GM18526 (cell line): ENCODE measurements around the gene PRIMA1.

Experiments used
- POLR2A ChIP-seq: IDR thresholded peaks from 3 replicates; pipeline ENCODE4 v1.6.1; 2011; ENCODE audit not compliant: insufficient read length; ENCODE audit errors: extremely low read depth

Gene PRIMA1

GRCh38 chr14:93744876-93745275 is 43.4 kb downstream of the PRIMA1 start:
- no peak for TF ChIP-seq POLR2A

GRCh38 chr14:93744176-93744575 is 44.1 kb downstream of the PRIMA1 start:
- no peak for TF ChIP-seq POLR2A

- no peak for TF ChIP-seq POLR2A
Observed at GRCh38 chr14:93743270-93744060, 44.8 kb downstream of the PRIMA1 start.

- no peak for TF ChIP-seq POLR2A
Observed at GRCh38 chr14:93742761-93743160, 45.5 kb downstream of the PRIMA1 start.

DNA sequence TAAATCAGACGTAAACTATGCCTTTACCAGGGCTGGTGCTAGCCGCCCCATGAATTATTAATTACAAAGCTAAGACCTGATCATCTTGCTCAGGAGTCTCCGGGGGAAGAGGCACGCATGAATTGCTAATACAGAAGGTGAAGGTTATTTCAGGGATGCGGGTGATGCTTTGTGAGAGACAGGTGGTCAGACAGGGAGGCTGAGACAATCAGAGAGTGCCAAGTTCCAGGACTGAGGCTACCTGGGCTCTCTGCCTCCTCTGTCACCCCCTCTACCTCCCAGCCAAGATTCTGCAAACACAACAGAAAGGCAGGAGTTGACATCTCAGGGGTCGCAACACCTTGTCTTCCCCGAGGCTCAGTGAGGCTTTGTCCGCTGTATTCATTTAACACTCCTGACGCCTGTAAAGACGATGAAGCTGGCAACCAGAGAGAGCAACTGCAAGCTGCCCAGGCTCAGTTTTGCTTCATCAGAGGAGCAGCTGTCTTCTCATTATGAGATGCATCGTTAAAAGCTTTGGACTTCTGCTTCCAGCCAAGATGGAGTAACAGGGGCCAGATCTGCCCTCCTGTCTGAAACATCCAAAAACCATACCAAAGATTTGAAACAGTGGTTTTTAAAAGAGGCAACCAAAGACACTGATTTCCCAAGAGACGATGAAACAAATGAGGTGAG is 46.6 kb downstream of the PRIMA1 start:
- TF ChIP-seq POLR2A, result no peak

DNA sequence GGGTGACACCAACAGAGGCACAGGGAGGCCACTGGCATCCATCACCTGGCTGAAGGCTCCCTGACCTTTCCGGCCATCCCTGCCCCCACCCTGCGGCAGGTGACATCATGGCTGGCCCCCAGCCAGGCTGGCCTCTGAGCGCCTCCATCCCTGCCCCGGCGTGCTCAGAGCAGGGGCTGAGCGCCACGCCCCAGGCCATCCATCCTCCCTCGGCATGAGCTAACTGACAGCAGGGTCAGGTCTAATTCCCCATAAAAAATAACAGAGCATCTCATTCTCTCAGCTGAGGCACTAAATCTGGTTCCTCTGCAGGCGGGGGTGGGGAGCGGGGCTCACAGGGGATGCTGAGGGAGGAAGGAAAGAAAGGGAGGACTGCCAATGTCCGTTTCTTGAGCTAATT is 50.7 kb downstream of the PRIMA1 start:
- TF ChIP-seq POLR2A, result no peak

DNA sequence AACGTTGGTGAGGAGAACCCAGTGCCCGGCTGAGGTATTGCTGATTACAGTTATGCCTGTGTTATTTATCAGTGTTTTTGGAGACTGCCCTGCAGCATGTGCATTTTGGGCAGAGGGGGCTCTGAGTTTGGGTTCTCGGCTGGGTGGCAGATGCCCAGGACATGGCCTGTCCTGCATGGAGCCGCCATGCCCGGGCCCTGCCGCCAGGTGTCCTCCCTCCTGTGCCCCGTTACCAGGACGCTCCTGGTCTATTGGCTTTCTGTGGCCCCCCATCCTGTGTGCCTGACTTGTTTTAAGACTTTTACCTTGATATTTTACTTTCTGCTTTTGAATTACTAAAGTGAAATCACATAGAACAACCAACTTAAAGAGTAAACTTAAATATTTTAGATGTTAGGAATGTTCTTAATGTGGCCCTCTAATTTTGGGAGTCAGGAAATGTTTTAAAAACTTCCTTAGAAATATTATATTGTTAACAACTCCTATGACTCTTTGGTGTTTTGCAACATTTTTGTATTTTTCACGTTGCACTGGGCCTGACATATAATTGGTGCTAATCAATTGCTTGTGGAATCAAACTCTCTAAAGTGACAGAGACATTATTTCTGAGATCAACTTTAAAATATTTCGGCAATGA is 51.8 kb downstream of the PRIMA1 start:
- no peak for TF ChIP-seq POLR2A

DNA sequence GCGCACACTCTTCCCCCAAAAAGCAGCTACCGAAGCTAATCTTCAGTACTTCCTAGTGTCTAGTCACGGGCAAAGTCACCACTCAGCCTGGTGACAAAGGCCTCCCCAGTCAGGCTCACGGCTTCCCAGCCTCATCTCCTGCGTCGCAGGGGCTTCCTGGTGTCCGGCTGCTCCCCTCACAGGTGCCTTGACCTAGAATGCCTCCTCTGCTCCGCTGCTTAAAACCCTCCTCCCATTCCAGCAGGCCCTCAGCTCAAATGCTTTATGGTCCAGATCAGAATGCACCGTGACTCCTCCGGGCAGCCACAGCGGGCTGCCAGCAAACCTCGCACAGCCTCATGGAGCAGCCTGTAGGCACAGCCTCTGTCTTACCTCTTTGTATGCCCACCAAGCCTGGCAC is 53.1 kb downstream of the PRIMA1 start:
- TF ChIP-seq POLR2A, result no peak

GRCh38 chr14:93734086-93734822 is 54.0 kb downstream of the PRIMA1 start:
- no peak for TF ChIP-seq POLR2A

- TF ChIP-seq POLR2A, result no peak
Observed at GRCh38 chr14:93733631-93734030, 54.7 kb downstream of the PRIMA1 start.

DNA sequence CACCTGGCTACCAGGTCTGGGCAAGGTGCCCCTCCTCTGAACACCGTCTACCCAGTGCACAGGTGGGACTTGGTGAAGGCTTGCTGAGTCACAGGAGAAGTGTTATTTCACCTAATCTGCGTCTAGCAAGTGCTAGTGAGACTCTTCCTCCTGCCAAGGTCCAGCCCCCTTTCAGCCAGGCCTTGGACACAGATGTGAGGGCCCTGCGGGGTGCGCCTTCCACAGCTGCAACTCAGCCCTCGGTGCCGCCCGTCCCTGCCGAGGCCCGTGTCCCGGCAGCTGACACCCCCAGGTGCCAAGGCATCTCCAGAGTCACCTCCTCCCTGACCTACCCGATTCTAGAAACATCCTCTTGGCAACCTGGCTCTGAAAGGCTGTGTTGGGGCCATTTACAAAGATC is 55.1 kb downstream of the PRIMA1 start:
- TF ChIP-seq POLR2A, result no peak

DNA sequence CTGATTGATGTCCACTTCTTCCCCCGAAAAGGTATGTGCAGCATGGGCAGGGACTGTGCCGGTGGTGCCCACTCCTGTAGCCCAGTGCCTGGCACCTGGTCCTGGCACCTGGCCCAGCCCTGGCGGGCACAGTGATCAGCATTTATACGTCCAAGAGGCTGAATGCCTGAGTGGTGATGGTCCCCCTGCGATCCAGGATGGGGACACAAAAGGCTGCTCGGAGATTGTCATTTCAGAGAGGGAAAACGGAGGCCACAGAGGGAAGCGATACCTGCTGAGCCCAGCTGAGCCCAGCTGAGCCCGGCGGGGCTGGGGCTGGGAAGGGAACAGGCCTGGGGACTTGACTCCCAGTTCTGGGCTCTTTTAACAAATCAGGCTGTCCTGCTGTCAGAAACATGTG is 55.8 kb downstream of the PRIMA1 start:
- TF ChIP-seq POLR2A, result no peak

GRCh38 chr14:93731753-93732152 is 56.5 kb downstream of the PRIMA1 start:
- no peak for TF ChIP-seq POLR2A

GRCh38 chr14:93729993-93730392 is 58.3 kb downstream of the PRIMA1 start:
- no peak for TF ChIP-seq POLR2A

DNA sequence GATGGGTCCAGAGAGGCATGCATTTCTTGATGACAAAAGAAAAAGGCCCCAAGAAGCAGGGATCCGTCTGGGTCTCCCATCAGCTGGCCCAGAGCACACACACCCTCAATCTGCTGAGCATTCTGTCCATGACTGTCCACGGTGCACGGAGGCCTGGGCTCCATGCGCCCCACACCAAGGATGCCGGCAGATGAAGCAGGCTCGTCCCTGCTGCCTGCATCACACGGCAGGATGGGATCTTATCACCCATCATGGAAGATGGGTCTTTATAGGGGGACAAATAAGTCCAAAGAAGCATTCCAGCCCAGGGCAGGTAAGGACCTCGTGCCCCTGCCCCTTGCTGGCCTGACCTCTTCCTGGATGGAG is 59.7 kb downstream of the PRIMA1 start:
- TF ChIP-seq POLR2A, result no peak
